ENCODE measurements around the gene ZSCAN18. TPM values are rescaled to one million over a fixed set of nuclear protein-coding genes. Genes with fewer than 3 reads are reported as not detected.

The ZSCAN18 gene
- total RNA-seq, 1 experiment from 2014 or later = not detected

DNA sequence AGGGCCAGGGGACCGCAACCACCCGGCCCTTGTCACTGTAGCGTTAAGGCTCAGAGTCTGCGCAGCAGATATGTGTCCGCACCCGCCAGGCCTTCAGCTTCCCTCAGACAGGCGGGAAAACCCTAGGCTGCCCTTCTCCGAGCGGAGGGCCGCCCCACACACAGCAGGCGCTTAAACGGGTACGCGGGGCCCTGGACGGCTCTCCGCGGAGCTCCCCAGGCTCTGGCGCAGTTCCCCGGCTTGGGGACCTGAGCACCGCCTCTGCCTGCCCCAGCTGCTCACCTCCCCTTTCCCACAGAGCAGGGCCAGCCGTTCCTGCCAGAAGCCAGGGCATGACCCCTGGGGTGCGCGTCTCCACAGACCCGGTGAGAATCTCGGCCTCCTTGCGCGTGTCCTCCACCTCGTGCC is 38.4 kb downstream of the ZSCAN18 start:
- peaks cover 23% of the 10 kb centered on the region for H3K9me3 Mint-ChIP-seq (ENCODE audit: unreplicated experiment)
- intact Hi-C loops (cut with micrococcal nuclease; ENCODE audit: unreplicated experiment) = no loop called here
- Histone ChIP-seq H3K9me3 (peaks cover 25% of the 10 kb centered on the region), H3K27me3 (replicated peaks; ENCODE audit: control insufficient read depth, insufficient read depth, low read length) (no peaks in the 10 kb centered on the region), H3K4me3 (ENCODE audit: low read depth, low read length) (no peak overlapping the region), H3K36me3 (ENCODE audit: control insufficient read depth, insufficient read depth, low read length) (no peaks in the 10 kb centered on the region), H3K4me1 (no peaks in the 10 kb centered on the region)
- H3K27me3 Mint-ChIP-seq (ENCODE audit: insufficient read depth, unreplicated experiment) = no peaks in the 10 kb centered on the region
- BruUV-seq (replicated peaks) = no TSS peak
- TF ChIP-seq, protein P1, sequence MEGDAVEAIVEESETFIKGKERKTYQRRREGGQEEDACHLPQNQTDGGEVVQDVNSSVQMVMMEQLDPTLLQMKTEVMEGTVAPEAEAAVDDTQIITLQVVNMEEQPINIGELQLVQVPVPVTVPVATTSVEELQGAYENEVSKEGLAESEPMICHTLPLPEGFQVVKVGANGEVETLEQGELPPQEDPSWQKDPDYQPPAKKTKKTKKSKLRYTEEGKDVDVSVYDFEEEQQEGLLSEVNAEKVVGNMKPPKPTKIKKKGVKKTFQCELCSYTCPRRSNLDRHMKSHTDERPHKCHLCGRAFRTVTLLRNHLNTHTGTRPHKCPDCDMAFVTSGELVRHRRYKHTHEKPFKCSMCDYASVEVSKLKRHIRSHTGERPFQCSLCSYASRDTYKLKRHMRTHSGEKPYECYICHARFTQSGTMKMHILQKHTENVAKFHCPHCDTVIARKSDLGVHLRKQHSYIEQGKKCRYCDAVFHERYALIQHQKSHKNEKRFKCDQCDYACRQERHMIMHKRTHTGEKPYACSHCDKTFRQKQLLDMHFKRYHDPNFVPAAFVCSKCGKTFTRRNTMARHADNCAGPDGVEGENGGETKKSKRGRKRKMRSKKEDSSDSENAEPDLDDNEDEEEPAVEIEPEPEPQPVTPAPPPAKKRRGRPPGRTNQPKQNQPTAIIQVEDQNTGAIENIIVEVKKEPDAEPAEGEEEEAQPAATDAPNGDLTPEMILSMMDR (IDR thresholded peaks at IDR 0.05; ENCODE audit: insufficient read depth in 1 of 2, low read depth in 1 of 2, low read length in 1 of 2, severe bottlenecking in 1 of 2, unreplicated experiment in 1 of 2) = no peak
- H3K36me3 Mint-ChIP-seq (ENCODE audit: insufficient read depth, unreplicated experiment) = no peaks in the 10 kb centered on the region
- no peak overlapping the region for H3K4me3 Mint-ChIP-seq (ENCODE audit: unreplicated experiment)
- H3K27ac Mint-ChIP-seq (ENCODE audit: unreplicated experiment) = no peak overlapping the region
- no peaks in the 10 kb centered on the region for H3K4me1 Mint-ChIP-seq (ENCODE audit: low read depth, unreplicated experiment)
- no peak for DNase-seq
- CTCF ChIA-PET = no interaction called here
- POLR2A ChIA-PET = no interaction called here

DNA sequence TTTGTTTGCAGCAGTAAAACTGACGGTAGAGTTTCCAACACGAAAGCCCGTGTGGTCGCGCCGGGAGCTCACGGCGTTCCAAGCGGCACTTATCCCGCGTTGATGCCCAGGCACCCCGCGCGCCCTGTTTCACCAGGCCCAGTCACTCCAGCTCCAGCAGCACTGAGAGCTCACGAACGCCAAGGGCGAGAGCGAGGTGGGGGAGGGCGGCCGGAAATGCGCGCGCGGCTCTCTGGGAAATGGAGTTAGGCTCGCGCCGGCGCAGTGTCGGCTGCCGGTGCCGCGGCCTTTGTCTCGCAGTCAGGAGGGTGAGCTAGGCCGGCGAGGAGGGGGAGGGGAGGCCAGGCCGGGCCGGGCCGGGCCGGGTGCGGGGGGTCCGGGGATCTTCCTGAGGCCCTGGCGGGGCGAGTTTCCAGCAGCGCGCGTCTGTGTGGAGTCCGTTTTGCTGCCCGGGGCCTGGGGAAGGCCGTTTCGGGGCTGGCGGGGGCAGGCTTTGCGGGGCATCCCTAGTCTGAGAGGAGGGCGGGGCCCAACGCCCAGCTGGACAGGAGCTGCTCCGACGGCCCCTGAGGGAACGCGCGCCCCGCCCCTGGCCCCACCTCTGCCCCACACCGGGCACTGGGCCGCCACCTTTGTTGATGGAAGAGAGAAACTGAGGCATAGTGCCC is 38.9 kb downstream of the ZSCAN18 start, which contains the start of gene ZNF135:
Gene ZNF135, plus strand, starts transcription at position 280 of the 668 bp plus-strand sequence. CDS start 721 bp downstream, outside the sequence.
- ChIA-PET CTCF (no interaction called here), POLR2A (no interaction called here)
- Histone ChIP-seq H3K4me1 (no peaks in the 10 kb centered on the region), H3K4me3 (ENCODE audit: low read depth, low read length) (no peak within 1 kb of the TSS), H3K9me3 (peaks cover 25% of the 10 kb centered on the region), H3K36me3 (ENCODE audit: control insufficient read depth, insufficient read depth, low read length) (no peaks in the 10 kb centered on the region), H3K27me3 (replicated peaks; ENCODE audit: control insufficient read depth, insufficient read depth, low read length) (no peaks in the 10 kb centered on the region)
- H3K27me3 Mint-ChIP-seq (ENCODE audit: insufficient read depth, unreplicated experiment) = no peaks in the 10 kb centered on the region
- H3K27ac Mint-ChIP-seq (ENCODE audit: unreplicated experiment) = no peak within 1 kb of the TSS
- peaks cover 21% of the 10 kb centered on the region for H3K9me3 Mint-ChIP-seq (ENCODE audit: unreplicated experiment)
- intact Hi-C loops (cut with micrococcal nuclease; ENCODE audit: unreplicated experiment) = no loop called here
- H3K4me3 Mint-ChIP-seq (ENCODE audit: unreplicated experiment) = no peak within 1 kb of the TSS
- TF ChIP-seq, protein P1 (IDR thresholded peaks at IDR 0.05; ENCODE audit: insufficient read depth in 1 of 2, low read depth in 1 of 2, low read length in 1 of 2, severe bottlenecking in 1 of 2, unreplicated experiment in 1 of 2) = no peak
- DNase-seq = no peak
- no peaks in the 10 kb centered on the region for H3K36me3 Mint-ChIP-seq (ENCODE audit: insufficient read depth, unreplicated experiment)
- BruUV-seq (replicated peaks) = no TSS peak
- H3K4me1 Mint-ChIP-seq (ENCODE audit: low read depth, unreplicated experiment) = no peaks in the 10 kb centered on the region

DNA sequence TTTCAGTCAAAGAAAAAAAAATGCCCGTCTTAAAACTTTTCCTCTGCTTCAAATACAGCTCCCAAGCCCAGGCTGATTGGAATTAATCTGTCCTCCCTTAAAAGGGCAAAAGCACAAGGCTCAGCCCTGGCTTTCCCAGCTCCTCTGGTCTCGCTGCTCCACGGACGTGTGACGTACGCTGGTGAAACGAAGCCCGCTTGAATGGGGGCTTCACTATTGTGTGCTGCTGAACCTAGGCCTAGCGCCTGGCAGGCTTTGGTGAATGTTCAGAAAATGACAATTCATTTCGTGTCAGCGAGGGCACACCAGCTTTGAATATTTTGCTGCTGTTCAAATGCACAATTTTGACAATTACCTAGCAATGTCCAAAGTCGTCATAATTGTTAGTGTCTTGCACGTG is 39.6 kb downstream of the ZSCAN18 start:
- ChIA-PET CTCF (no interaction called here), POLR2A (no interaction called here)
- H3K27me3 ChIP-seq (replicated peaks; ENCODE audit: control insufficient read depth, insufficient read depth, low read length) = no peaks in the 10 kb centered on the region
- H3K36me3 ChIP-seq (ENCODE audit: control insufficient read depth, insufficient read depth, low read length) = no peaks in the 10 kb centered on the region
- no peaks in the 10 kb centered on the region for H3K4me1 ChIP-seq
- Mint-ChIP-seq H3K4me3 (ENCODE audit: unreplicated experiment) (no peak overlapping the region), H3K9me3 (ENCODE audit: unreplicated experiment) (peaks cover 17% of the 10 kb centered on the region), H3K4me1 (ENCODE audit: low read depth, unreplicated experiment) (no peaks in the 10 kb centered on the region), H3K27ac (ENCODE audit: unreplicated experiment) (no peak overlapping the region), H3K27me3 (ENCODE audit: insufficient read depth, unreplicated experiment) (no peaks in the 10 kb centered on the region), H3K36me3 (ENCODE audit: insufficient read depth, unreplicated experiment) (no peaks in the 10 kb centered on the region)
- no peak overlapping the region for H3K4me3 ChIP-seq (ENCODE audit: low read depth, low read length)
- DNase-seq = no peak
- BruUV-seq (replicated peaks) = no TSS peak
- intact Hi-C loops (cut with micrococcal nuclease; ENCODE audit: unreplicated experiment) = no loop called here
- peaks cover 28% of the 10 kb centered on the region for H3K9me3 ChIP-seq
- TF ChIP-seq, protein P1 (IDR thresholded peaks at IDR 0.05; ENCODE audit: insufficient read depth in 1 of 2, low read depth in 1 of 2, low read length in 1 of 2, severe bottlenecking in 1 of 2, unreplicated experiment in 1 of 2) = no peak

All from Caco-2 (cell line).